ENCODE measurements around the gene HNRNPCL2.
"Not testable (repeated sequence)": the region's sequence is repeated elsewhere in the genome, so short reads cannot be mapped to it uniquely, and the experiment has no call there.

HNRNPCL2 gene

GRCh38 chr1:13116754-13117153 lies at the start of gene HNRNPCL2:
Gene HNRNPCL2 (minus strand): TSS chr1:13116854. CDS start chr1:13116400, 454 bp downstream.
- not testable (repeated sequence) for FAIRE-seq; DNase-seq (ENCODE audit: low spot score)

- not testable (repeated sequence) for DNase-seq (ENCODE audit: low spot score); FAIRE-seq
Observed at GRCh38 chr1:13165531-13165930, 48.9 kb upstream of the HNRNPCL2 start, which contains the start of gene HNRNPCL4. Gene HNRNPCL4 (minus strand): TSS chr1:13165631. CDS start chr1:13165467, 164 bp downstream.

GRCh38 chr1:13155909-13156308 lies 39.3 kb upstream of the HNRNPCL2 start, which contains the start of gene PRAMEF26:
Gene PRAMEF26 (minus strand): TSS chr1:13156009. CDS start chr1:13153095, 2,914 bp downstream.
- FAIRE-seq; DNase-seq (ENCODE audit: low spot score): not testable (repeated sequence)

- not testable (repeated sequence) for DNase-seq (ENCODE audit: low spot score); FAIRE-seq
Observed at GRCh38 chr1:13070474-13070873, 46.2 kb downstream of the HNRNPCL2 start, which contains the start of gene PRAMEF25. Gene PRAMEF25 (plus strand): TSS chr1:13070774. CDS start chr1:13073694, 2,920 bp downstream.
